Measurements from ENCODE around the gene SLC22A15. TPM values are rescaled to one million over a fixed set of nuclear protein-coding genes. Genes with fewer than 3 reads are reported as not detected.

SLC22A15 gene
- total RNA-seq, 6 experiments from 2014 or later, result 3.2 to 5.9 (median 4.1) TPM

DNA sequence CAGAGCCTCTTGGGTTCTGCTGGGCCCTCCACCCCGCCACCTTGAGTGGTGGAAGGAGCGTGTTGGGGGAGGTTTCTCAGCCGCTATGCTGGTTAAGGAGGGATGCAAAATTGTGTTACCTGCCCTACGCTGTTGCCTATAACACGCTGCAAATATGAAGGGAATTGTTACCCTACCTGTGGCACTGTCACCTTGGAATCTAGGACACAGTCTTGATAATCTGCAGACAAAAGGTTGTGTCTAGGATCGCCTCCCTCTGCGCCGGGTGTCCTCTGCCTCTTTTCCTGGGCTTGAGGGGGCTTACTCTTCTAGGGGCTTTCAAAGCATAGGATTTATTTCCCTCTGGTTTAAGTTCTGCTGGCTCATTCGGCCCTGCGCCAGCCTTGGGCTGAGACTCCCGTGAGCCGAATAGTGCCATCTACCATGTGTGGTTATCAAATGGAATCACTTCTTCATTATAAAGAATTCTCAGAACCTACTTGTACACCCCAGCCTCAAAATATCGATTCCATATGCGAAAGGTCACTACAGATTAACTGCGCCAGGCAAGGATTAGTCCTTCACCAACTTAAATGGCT is 697 bp downstream of the SLC22A15 start:
- peak overlapping the region; percentile 90 for H3K4me3 Mint-ChIP-seq
- peaks cover 45% of the 10 kb centered on the region for H3K4me1 Mint-ChIP-seq (ENCODE audit: low read depth)
- H3K36me3 Mint-ChIP-seq (ENCODE audit: low read depth), result peaks cover 7% of the 10 kb centered on the region
- peak overlapping the region; percentile 89 for H3K27ac Mint-ChIP-seq
- no peaks in the 10 kb centered on the region for H3K9me3 Mint-ChIP-seq
- DNase-seq, result no peak
- TF ChIP-seq, protein P1, sequence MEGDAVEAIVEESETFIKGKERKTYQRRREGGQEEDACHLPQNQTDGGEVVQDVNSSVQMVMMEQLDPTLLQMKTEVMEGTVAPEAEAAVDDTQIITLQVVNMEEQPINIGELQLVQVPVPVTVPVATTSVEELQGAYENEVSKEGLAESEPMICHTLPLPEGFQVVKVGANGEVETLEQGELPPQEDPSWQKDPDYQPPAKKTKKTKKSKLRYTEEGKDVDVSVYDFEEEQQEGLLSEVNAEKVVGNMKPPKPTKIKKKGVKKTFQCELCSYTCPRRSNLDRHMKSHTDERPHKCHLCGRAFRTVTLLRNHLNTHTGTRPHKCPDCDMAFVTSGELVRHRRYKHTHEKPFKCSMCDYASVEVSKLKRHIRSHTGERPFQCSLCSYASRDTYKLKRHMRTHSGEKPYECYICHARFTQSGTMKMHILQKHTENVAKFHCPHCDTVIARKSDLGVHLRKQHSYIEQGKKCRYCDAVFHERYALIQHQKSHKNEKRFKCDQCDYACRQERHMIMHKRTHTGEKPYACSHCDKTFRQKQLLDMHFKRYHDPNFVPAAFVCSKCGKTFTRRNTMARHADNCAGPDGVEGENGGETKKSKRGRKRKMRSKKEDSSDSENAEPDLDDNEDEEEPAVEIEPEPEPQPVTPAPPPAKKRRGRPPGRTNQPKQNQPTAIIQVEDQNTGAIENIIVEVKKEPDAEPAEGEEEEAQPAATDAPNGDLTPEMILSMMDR (IDR thresholded peaks at IDR 0.05), result no peak
- no peaks in the 10 kb centered on the region for H3K27me3 Mint-ChIP-seq (ENCODE audit: insufficient read depth)

GRCh38 chr1:115977499-115978258 is 1.4 kb downstream of the SLC22A15 start:
- peaks cover 7% of the 10 kb centered on the region for H3K36me3 Mint-ChIP-seq (ENCODE audit: low read depth)
- H3K27me3 Mint-ChIP-seq (ENCODE audit: insufficient read depth), result no peaks in the 10 kb centered on the region
- TF ChIP-seq, protein P1 (IDR thresholded peaks at IDR 0.05), result no peak
- peak overlapping the region; percentile 89 for H3K27ac Mint-ChIP-seq
- H3K9me3 Mint-ChIP-seq, result no peaks in the 10 kb centered on the region
- peaks cover 50% of the 10 kb centered on the region for H3K4me1 Mint-ChIP-seq (ENCODE audit: low read depth)
- peak; percentile 80 for DNase-seq
- peak overlapping the region; percentile 90 for H3K4me3 Mint-ChIP-seq

GRCh38 chr1:115978292-115978941 is 2.1 kb downstream of the SLC22A15 start:
- Mint-ChIP-seq H3K36me3 (ENCODE audit: low read depth) (peaks cover 7% of the 10 kb centered on the region), H3K4me1 (ENCODE audit: low read depth) (peaks cover 52% of the 10 kb centered on the region), H3K9me3 (no peaks in the 10 kb centered on the region), H3K27me3 (ENCODE audit: insufficient read depth) (no peaks in the 10 kb centered on the region), H3K27ac (peak overlapping the region; percentile 89), H3K4me3 (peak overlapping the region; percentile 90)
- no peak for DNase-seq
- TF ChIP-seq, protein P1 (IDR thresholded peaks at IDR 0.05), result no peak

GRCh38 chr1:115980156-115980555 is 3.8 kb downstream of the SLC22A15 start:
- Mint-ChIP-seq H3K4me3 (no peak overlapping the region), H3K9me3 (no peaks in the 10 kb centered on the region), H3K27ac (no peak overlapping the region), H3K27me3 (ENCODE audit: insufficient read depth) (no peaks in the 10 kb centered on the region), H3K36me3 (ENCODE audit: low read depth) (peaks cover 7% of the 10 kb centered on the region), H3K4me1 (ENCODE audit: low read depth) (peaks cover 52% of the 10 kb centered on the region)
- DNase-seq, result no peak
- TF ChIP-seq, protein P1 (IDR thresholded peaks at IDR 0.05), result no peak

DNA sequence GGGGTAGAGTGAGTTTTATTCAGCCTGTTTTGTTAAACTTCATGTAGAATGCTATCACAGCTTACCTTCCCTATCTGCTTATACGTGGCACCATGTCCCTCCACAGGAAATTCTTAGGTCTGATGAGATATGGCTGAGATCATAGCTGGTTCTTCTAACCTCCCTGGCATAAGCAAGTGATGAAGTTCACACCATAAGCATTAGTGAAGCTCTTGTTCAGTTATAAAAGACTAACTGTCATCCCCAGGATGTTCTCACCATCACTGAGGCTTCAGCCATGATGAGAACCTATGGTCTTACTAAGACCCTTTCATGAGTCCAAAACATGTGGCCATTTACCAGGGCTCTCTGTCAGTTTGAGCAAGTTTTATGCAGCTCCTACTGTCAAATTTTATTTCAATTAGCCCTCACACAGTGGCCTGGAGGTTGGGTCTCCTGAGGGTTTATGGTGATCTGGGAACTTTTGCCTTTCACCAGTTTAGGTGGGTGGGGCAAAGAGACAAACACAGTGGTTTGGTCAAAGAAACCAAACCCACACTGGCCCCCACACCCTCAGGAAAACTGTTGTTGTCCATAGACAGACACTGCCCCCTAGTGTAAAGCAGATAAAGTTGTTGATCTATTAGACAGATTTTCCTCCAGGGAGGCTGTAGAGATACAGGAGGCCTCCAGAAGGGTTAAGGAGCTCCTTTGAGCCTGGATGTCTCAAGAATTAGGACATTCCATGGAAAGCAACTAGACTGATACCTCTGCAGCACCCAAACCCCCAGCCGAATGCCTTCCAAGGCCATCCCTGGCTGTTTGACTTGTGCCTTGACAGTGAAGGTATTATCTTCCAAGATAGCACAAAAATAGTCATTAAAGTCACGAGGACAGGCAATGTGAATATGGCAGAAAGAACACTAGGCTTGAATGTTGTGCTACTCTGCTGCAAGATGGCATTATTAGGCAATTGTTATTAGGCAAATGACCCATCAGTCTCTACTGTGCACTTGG is 5.0 kb downstream of the SLC22A15 start:
- H3K4me3 Mint-ChIP-seq, result no peak overlapping the region
- H3K36me3 Mint-ChIP-seq (ENCODE audit: low read depth), result peaks cover 7% of the 10 kb centered on the region
- H3K9me3 Mint-ChIP-seq, result no peaks in the 10 kb centered on the region
- DNase-seq, result peak; percentile 71
- TF ChIP-seq, protein P1 (IDR thresholded peaks at IDR 0.05), result peak; percentile 91
- peak overlapping the region; percentile 53 for H3K27ac Mint-ChIP-seq
- H3K4me1 Mint-ChIP-seq (ENCODE audit: low read depth), result peaks cover 48% of the 10 kb centered on the region
- no peaks in the 10 kb centered on the region for H3K27me3 Mint-ChIP-seq (ENCODE audit: insufficient read depth)
